ENCODE results near the gene ANO4. TPM values are rescaled to one million over a fixed set of nuclear protein-coding genes. Genes with fewer than 3 reads are reported as not detected.

ANO4 gene
- total RNA-seq, 1 experiment from 2014 or later, result 5.7 TPM

DNA sequence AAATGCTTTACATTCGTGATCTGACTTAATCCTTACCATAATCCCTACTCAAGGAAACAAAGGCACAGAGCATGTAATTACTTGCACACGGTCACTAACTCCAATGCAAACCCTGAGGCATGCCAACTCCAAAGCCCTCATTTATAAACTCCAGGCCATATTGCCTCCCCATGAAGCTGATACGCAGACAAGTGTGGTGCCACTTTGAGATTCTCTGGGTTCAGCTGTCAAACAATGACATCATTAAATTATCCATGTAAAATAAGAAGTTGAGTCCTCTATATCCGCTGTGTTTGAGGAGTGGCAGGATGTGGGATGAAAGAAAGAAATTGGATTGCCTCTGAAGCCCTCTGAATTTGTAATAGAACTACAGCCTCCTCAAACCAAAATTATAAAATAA lies 62.8 kb downstream of the ANO4 start:
- no peak overlapping the region for H3K27ac ChIP-seq (ENCODE audit: insufficient read length, low read depth, low read length)
- H3K9me3 Mint-ChIP-seq, result no peaks in the 10 kb centered on the region

More for the DNA sequence above, 62.8 kb downstream of the ANO4 start:
- no peaks in the 10 kb centered on the region for H4K20me1 ChIP-seq (ENCODE audit: control insufficient read depth, insufficient read depth, insufficient read length)
- no peak overlapping the region for H3K14ac ChIP-seq (ENCODE audit: insufficient read depth, low read length)
- no peak overlapping the region for H3K4me2 ChIP-seq (ENCODE audit: insufficient read depth, insufficient read length, low read length)
- TF ChIP-seq, protein P1, sequence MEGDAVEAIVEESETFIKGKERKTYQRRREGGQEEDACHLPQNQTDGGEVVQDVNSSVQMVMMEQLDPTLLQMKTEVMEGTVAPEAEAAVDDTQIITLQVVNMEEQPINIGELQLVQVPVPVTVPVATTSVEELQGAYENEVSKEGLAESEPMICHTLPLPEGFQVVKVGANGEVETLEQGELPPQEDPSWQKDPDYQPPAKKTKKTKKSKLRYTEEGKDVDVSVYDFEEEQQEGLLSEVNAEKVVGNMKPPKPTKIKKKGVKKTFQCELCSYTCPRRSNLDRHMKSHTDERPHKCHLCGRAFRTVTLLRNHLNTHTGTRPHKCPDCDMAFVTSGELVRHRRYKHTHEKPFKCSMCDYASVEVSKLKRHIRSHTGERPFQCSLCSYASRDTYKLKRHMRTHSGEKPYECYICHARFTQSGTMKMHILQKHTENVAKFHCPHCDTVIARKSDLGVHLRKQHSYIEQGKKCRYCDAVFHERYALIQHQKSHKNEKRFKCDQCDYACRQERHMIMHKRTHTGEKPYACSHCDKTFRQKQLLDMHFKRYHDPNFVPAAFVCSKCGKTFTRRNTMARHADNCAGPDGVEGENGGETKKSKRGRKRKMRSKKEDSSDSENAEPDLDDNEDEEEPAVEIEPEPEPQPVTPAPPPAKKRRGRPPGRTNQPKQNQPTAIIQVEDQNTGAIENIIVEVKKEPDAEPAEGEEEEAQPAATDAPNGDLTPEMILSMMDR (conservative IDR thresholded peaks at IDR 0.05), result no peak
- H3K56ac ChIP-seq (ENCODE audit: insufficient read length, low read depth, low read length), result no peak overlapping the region
- no peak overlapping the region for H2AFZ ChIP-seq (ENCODE audit: low read length)
- H3K23me2 ChIP-seq (ENCODE audit: insufficient read length, low read depth, low read length, poor library complexity, severe bottlenecking), result no peaks in the 10 kb centered on the region
- no peak overlapping the region for H4K5ac ChIP-seq (ENCODE audit: insufficient read length, low read depth, low read length)
- H3T11ph ChIP-seq (ENCODE audit: low read length), result no peak overlapping the region
- no peaks in the 10 kb centered on the region for H3K9me3 ChIP-seq (ENCODE audit: control insufficient read depth, low read depth, low read length)
- H3K79me1 ChIP-seq (ENCODE audit: insufficient read depth, low read depth, low read length, poor library complexity, severe bottlenecking), result no peaks in the 10 kb centered on the region
- no peak overlapping the region for H3K4me3 Mint-ChIP-seq
- WGBS (ENCODE audit: extremely low coverage, insufficient read length, low lambda C conversion rate), result no CpG with 5 or more reads among the region's 4 CpGs
- no peak overlapping the region for H3K9ac ChIP-seq (ENCODE audit: extremely low read depth, insufficient read length, low read length)
- no peaks in the 10 kb centered on the region for H3K4me1 ChIP-seq (ENCODE audit: insufficient read depth, low read length)
- no peaks in the 10 kb centered on the region for H3K79me2 ChIP-seq (ENCODE audit: insufficient read depth, low read length)
- no peak overlapping the region for H3K4ac ChIP-seq (ENCODE audit: low read depth, low read length)
- H3K27me3 ChIP-seq (ENCODE audit: insufficient read depth, low read length), result no peaks in the 10 kb centered on the region
- H3K27me3 Mint-ChIP-seq (ENCODE audit: low read depth), result no peaks in the 10 kb centered on the region
- no peak overlapping the region for H2BK5ac ChIP-seq (ENCODE audit: insufficient read length, low read length)
- no peak overlapping the region for H2BK15ac ChIP-seq (ENCODE audit: low read depth, low read length)
- H2AK5ac ChIP-seq (ENCODE audit: insufficient read length, low read length), result no peak overlapping the region
- H3K4me1 Mint-ChIP-seq, result peaks cover 8 to 9% of the 10 kb centered on the region in 2 experiments
- H4K8ac ChIP-seq (replicated peaks; ENCODE audit: insufficient read length, low read depth, low read length), result no peak overlapping the region
- no peak overlapping the region for H3K27ac Mint-ChIP-seq
- no peaks in the 10 kb centered on the region; a peak in 2 of 7 replicates for H3K36me3 Mint-ChIP-seq (ENCODE audit: insufficient read depth in 1 of 3, low read depth in 3 of 3)
- no peak overlapping the region for H2BK120ac ChIP-seq (ENCODE audit: low read depth, low read length, poor library complexity, severe bottlenecking)
- H2BK12ac ChIP-seq (ENCODE audit: insufficient read length, low read depth, low read length), result no peak overlapping the region
- DNase-seq, result no peak
- H3K18ac ChIP-seq (ENCODE audit: insufficient read length, low read depth, low read length), result no peak overlapping the region
- no peak overlapping the region for H4K91ac ChIP-seq (ENCODE audit: insufficient read length, low read depth, low read length)
- no peak overlapping the region for H3K23ac ChIP-seq (ENCODE audit: insufficient read length, low read depth, low read length)
- no peak overlapping the region for H2BK20ac ChIP-seq (ENCODE audit: low read depth, low read length, poor library complexity, severe bottlenecking)
